NB4 (cell line): Measurements from ENCODE around the gene SS18.
"Not testable (repeated sequence)": the region's sequence is repeated elsewhere in the genome, so short reads cannot be mapped to it uniquely, and the experiment has no call there.

Source experiments
- DNase-seq: peaks from one replicate; pipeline ENCODE4 v3.0.0; 2010; ENCODE audit warnings: low read depth
- H3K4me3 ChIP-seq: one replicate; pipeline ENCODE4 v1.5.1; 2011; ENCODE audit warnings: mild to moderate bottlenecking, low read depth, low read length, moderate library complexity
- CTCF ChIP-seq: IDR thresholded peaks from one replicate; pipeline ENCODE4 v1.5.1; 2012; ENCODE audit warnings: low read depth, low read length
- MAX ChIP-seq: IDR thresholded peaks from 2 replicates; pipeline ENCODE4 v1.6.1; 2011; ENCODE audit warnings: low read depth, low read length
- MYC ChIP-seq: IDR thresholded peaks from 2 replicates; pipeline ENCODE4 v1.6.1; 2011; ENCODE audit warnings: low read depth, low read length
- POLR2A ChIP-seq: IDR thresholded peaks from 2 replicates; pipeline ENCODE4 v1.6.1; 2011; ENCODE audit warnings: mild to moderate bottlenecking; ENCODE audit not compliant: insufficient read length; ENCODE audit errors: extremely low read depth

The SS18 gene

GRCh38 chr18:26090130-26091046 is at the start of gene SS18:
Gene SS18, minus strand, starts transcription at chr18:26090613. Its CDS starts 44 bp downstream, at chr18:26090569.
- DNase-seq = peak; percentile 95
- peak; percentile 35; the same call in 1 of the 2 replicates for TF ChIP-seq MYC
- no peak for TF ChIP-seq CTCF
- 0 out of 2 replicates have a peak, but pooled peaks have one; percentile 0 for TF ChIP-seq MAX
- TF ChIP-seq POLR2A = peak; percentile 51
- H3K4me3 ChIP-seq = peak within 1 kb of the TSS; percentile 92

GRCh38 chr18:26135548-26135947 is 45.1 kb upstream of the SS18 start:
- DNase-seq = no peak
- TF ChIP-seq MYC = no peak
- no peak for TF ChIP-seq MAX
- no peak for TF ChIP-seq POLR2A
- TF ChIP-seq CTCF = no peak
- H3K4me3 ChIP-seq = no peak overlapping the region

GRCh38 chr18:26134107-26134506 is 43.7 kb upstream of the SS18 start:
- H3K4me3 ChIP-seq = no peak overlapping the region
- no peak for DNase-seq
- TF ChIP-seq CTCF (no peak), POLR2A (no peak), MYC (no peak), MAX (no peak)

- no peak for TF ChIP-seq MYC
- no peak for TF ChIP-seq CTCF
- no peak for TF ChIP-seq MAX
- no peak for TF ChIP-seq POLR2A
- no peak within 1 kb of the TSS for H3K4me3 ChIP-seq
- no peak for DNase-seq
Measured at GRCh38 chr18:26133652-26134051, 43.2 kb upstream of the SS18 start, which contains the start of gene PSMA8. Gene PSMA8, plus strand, starts transcription at chr18:26133869. Its CDS starts 97 bp downstream, at chr18:26133966.

- DNase-seq, H3K4me3 ChIP-seq: not testable (repeated sequence)
Measured at GRCh38 chr18:26128192-26128591, 37.8 kb upstream of the SS18 start.

- no peak for DNase-seq
- TF ChIP-seq CTCF (no peak), MYC (no peak), POLR2A (no peak), MAX (no peak)
- H3K4me3 ChIP-seq = no peak overlapping the region
Measured at GRCh38 chr18:26127786-26128185, 37.4 kb upstream of the SS18 start.

GRCh38 chr18:26121994-26122393 is 31.6 kb upstream of the SS18 start:
- not testable (repeated sequence) for DNase-seq

More at GRCh38 chr18:26121994-26122393, 31.6 kb upstream of the SS18 start:
- not testable (repeated sequence) for H3K4me3 ChIP-seq
